Measurements from ENCODE around the gene MACROD2.
"Not testable (repeated sequence)": the region's sequence is repeated elsewhere in the genome, so short reads cannot be mapped to it uniquely, and the experiment has no call there.

MACROD2 gene

DNA sequence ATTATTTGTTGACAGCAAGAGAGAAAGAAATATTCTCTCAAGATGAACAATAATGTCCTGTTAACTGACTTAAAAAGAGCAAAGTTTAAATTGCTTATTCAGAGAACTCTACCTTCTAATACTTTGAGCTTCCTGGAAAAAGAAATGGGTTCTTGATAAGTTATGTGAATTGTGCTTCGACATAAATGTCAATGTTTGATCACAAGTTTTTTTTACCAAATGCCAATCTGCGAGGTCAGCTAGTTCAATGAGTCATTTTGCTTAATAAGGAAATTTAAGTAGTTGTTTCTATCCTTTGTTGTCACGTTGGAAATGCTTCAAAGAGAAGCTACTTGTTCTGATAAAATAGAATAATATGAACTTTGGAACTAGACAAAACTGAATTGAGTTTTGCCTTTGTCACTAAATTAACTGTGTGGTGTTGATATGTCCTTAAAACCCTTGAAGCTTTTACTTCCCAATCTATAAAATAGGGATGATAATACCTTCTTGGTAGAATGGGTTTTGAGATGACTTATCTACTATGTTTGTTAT lies 984.2 kb downstream of the MACROD2 start:
- no peak for DNase-seq

DNA sequence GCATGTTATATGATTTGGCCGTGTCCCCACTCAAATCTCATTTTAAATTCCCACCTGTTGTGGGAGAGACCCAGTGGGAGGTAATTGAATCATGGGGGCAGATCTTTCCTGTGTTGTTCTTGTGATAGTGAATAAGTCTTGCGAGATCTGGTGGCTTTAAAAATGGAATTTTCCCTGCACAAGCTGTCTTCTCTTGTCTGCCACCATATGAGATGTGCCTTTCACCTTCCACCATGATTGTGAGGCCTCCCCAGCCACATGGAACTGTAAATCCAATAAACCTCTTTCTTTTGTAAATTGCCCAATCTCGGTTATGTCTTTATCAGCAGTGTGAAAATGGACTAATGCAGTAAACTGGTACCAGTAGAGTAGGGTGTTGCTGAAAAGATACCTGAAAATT lies 986.2 kb downstream of the MACROD2 start:
- DNase-seq, result not testable (repeated sequence)

DNA sequence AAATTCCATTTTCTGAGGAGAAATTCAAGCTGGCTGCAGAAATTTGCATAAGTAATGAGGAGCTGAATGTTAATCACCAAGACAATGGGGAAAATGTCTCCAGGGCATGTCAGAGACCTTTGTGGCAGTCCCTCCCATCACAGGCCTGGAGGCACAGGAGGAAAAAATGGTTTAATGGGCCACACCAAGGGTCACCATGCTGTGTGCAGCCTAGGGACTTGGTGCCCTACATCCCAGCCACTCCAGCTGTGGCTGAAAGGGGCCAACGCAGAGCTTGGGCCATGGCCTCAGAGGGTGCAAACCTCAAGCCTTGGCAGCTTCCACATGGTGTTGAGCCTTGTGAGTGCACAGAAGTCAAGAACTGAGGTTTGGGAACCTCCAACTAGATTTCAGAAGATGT lies 987.0 kb downstream of the MACROD2 start:
- DNase-seq, result not testable (repeated sequence)

DNA sequence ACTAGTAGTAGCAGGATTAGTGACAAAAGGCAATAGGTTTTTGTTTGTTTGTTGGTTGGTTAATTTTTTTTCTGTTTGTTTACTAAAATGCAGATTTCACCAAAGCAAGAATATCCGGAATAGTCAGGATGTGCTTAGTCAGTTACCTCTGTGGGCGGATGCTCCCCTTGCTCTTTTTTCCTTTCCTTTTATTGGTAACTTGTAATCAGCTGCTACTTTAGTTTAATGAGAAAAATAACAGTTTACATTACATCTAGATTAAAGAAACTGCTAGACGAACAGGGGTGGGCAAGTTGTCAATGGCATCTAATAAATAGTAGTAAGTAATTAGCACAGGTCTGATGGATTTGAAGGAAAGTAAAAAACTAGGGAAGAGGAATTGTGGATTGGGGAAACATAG lies 989.0 kb downstream of the MACROD2 start:
- no peak for DNase-seq

DNA sequence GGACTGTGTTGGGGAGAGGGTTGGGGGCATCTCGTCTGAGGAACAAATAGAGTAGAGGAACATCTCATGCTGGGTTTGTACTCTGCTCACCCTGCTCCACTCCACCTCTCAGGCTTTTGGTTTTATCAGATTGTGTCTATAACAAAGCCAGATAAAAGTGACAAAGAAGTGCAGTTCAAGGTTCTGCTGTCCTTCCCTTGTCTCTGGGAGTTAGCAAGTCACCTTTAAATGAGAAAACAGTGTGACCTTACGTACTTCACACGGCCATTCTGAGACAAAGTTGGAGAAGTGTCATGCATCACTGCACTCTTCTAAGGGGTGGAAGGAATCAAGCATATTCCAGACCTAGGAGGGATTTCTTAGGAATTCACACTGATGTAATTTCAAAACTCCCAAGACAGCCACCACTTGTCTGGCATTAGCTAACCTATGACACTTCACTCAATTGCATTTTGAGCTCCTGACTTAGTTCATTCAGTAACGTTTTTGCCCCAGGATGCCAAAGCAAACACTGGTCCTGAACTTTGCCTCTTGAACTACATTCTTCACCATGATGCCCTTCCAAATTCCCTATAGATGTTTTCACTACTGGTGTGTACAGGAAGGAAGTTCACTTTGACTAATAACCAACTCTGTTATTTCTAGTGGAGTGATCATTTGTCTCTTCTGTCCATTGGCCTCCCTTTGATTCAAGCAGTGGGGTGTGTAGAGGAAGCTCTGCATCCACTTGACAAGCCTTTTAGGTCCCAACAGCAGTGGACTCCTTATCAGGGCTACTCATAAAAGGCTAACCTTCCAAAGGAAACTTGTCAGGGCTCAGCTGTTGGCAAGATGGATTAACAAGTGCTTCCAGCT lies 989.7 kb downstream of the MACROD2 start:
- DNase-seq, result no peak

DNA sequence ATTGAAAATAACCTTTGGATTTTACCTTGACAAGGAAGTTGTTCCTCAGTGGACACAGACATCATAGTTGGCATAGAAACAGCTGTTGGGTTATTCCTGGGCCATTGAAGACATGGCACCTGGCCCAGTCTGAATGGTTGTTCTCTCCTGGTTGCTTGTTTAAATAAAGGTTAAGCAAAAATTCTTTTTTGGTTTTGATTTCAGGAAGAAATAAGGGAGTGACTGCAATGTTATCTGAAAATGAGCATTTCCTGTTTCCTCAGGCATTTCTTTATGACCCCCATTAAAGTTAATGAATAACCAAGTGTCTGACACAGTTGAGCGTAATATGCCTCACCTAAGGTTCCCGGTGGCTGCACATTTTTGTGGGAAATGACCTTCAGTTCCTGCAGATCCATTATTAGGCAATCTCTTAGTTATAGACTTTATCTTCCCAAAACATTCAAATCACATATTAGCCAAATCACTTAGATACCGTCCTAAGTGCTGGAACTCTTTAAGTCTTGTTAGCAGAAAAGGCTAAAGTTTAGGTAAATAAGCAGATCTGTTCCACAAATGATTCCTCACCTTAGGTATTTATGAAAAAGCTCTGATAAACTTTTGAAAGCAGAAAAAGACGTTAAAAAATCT lies 990.8 kb downstream of the MACROD2 start:
- no peak for DNase-seq

DNA sequence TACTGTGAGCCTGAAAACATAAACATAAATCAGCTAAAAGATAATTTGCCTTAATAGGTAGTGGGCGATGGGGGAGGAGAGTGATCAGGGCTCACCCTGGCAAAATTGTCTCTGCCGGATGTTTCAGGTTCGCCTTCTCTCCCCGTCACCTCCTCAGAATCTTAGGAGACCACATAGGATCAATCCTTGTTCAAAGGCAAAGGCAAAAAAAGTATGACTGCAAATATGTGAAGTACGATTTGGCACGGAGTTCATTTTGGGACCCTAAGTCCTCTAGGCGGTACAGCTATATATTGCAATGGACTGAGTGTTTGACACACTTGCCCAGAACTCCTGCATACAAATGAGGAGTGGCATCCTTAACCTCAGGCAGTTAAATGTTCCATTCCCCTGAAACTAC lies 991.3 kb downstream of the MACROD2 start:
- DNase-seq, result no peak

DNA sequence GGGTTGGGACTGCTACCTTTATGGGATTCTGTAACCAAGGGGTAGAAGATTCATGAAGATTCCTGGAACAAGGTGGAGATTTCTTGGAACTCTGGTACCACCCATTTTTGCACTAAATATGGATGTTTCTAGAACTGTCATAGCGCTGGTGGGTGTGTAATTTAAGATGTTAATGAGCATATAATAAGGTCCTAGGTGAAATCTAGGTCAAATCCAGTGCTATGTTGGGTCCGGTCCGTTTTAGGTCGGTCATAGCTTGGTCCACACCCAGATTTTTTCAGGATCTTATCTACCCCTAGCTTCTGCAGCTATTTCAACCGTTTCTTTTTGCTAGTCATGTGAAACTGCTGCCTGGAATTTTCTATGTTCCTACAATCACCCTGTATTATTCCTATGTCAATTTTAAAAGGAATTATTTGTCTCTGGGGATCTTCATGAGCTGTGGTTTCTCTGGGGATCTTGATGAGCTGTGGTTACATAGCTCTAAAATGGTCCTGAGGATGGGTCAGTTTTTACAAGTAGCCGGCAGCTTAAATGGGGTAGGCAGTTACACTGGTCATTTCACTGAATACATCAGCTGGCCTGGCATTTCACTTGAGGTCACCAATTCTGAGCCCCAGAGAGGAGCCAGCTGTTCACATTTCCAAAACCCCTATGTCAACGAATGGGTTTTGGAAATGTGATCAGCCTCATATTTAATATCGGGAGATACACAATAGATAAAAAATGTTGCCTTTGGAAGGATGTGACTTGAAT lies 994.4 kb downstream of the MACROD2 start:
- DNase-seq, result no peak

DNA sequence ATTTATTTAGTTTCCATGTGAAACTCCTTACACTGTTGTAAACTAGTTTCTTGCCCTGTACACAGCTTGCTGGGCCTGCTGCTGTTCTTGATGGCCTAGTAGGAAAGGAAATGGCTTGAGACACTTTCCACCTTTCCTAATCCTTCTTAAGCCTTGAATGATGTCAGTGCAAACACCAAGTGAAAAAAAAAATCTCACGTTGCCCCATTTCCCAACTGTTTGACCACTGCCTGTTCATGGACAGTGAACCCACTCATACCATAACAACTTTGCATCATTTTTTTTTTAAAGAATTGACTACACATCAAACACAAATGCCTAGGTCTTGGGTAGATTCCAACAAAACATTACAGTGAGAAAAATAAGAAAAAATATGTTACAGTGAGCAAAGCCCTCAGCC lies 995.7 kb downstream of the MACROD2 start:
- DNase-seq, result no peak

DNA sequence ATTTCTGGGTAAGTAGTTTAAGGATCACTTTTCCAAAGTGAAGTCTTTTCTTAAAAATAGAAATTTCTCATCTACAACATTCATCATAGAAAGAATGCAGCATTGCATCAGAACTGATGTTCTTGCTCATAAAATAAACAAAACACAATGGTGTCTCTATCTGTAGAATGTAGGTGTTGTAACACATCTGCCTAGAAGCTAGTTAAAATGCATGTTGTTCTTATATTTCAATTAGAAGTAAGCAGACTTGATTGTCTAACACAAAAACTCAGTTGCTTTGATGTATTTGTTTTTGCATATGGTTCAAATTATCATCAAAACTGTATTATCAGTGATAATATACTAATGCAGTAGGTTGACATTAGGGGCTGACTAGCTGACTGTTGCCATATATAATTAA lies 996.8 kb downstream of the MACROD2 start:
- DNase-seq, result no peak

DNA sequence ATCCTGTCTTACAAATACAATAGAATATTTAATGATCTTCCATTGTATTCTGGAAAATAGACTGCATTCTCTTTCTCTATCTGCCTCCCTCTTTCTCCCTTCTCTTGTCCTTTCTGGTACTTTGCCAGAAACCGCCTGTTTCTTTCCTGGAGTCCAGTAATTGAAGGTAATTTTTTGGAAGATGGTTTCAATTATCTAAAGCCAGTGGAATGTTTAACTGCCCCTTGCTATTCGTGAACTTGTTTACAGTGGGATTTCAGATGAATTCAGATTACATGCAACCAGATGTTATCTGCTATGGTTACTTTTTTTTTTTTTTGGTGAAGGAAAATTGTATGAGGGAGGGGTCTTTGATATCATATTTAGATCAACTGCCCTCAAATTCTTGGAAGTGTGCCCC lies 997.6 kb downstream of the MACROD2 start:
- DNase-seq, result peak; percentile 28

DNA sequence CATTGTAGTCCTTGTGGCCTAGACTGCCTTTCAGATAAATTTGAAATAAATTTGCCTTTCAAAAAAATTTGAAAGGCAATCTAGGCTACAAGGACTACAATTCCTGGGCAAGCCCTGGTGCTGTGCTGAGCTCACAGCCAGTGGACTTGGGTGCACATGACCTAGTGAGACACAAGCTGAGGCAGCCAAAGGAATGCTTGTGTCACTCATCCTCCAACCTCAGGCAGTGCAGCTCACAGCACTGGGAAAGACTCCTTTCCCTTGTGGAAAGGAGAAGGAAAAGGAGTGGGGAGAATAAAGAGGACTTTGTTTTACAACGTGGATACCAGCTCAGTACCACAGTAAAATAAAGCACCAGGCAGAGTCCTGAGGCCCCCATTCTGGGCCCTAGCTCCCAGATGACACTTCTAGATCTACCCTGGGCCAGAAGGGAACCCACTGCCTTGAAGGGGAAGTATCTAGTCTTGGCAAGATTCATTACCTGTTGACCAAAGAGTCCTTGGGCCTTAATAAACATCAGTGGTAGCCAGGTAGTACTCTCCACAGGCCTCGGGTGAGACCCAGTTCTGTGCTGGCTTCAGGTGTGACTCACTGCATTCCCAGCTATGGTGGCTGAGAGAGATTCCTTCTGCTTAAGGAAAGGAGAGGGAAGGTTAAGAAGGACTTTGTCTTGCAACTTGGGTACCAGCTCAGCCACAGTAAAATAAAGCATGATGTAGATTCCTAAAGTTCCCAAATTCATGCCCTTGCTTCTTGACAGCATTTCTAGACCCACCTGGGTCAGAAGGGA lies 1001.8 kb downstream of the MACROD2 start:
- no peak for DNase-seq

DNA sequence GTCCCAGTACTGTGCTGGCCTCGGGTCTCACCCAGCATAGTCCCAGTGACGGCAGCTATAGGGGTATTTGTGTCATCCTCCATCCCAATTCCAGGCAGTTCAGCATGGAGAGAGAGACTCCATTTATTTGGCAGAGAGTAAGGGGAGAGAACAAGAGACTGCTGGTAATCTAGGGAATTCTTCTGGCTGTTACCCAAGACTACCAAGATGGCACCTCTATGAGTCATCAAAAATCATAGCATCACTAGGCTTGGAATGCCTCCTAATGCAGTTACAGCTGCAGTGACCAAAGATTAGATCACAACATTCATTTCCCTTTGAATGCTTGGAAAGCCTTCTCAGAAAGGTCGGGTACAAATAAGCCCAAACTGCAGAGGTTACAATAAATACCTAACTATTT lies 1002.5 kb downstream of the MACROD2 start:
- DNase-seq, result no peak

DNA sequence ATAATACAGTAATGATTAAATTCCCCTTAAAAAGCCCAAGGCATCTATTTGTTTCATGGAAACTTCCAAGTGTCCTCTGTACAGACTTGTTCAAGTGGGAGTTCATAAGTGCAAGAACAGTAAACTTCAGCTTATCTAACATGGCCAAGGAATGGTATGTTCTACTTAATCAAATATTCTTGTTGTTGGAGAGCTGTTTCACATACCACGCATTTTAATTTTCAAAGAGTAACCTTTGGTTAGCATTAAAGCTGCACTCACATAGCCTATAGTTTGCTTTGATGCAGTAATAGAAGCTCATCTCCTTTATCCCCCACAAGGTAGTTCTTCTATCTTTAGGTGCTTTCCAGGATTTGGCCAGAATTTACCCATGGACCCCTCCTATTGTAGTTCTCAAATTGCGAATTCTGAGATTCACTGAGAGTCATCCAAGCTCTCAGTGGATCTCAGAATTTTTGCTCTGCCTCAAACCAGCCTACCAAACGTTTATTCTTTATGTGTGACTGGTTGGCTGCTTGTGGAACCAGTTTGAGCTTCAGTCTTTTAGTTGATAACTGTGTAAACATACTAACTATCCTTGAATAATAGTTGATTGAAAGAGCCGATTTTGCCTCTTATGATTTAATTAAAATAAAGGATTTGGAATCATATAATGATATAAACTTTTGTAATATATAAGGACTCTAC lies 1010.1 kb downstream of the MACROD2 start:
- no peak for DNase-seq

DNA sequence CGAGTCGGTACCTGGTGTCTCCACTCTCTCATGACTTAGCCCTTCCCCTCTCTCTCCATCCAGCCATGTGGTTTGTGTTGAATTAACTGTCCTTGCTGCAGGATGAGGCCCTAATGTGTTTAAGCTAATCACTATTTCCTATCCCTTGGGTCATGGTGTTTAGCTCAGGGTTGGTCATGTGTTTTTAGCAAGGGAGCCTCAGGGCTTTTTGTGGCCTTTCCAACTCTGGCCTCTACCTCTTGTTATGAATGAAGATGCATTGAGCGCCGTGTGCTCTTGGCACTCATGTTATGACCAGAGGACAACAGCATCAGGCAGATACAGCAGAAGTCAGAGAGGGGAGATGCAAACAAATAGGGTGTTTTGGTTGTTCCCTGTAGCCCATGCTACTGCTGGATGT lies 1016.3 kb downstream of the MACROD2 start:
- peak; percentile 57 for DNase-seq

DNA sequence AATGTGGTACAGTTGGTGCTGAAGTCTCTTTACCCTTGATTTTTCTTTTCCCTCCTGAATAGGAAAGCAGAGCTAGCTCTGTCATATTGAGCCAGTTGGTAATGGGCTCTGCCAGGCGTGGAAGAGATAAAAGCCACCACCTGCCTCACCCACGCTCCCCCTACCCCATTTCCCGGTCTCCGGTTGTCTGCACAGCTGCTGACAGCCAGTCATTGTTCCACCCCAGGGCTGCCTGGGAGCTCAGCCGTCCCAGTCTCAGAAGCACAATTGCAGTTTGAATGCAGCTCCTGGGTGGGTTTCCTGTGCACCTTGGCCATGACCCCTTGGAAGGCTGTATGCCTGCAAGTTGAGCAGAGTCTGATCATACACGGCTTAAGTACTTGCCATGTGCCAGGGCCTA lies 1017.2 kb downstream of the MACROD2 start:
- DNase-seq, result peak; percentile 96

DNA sequence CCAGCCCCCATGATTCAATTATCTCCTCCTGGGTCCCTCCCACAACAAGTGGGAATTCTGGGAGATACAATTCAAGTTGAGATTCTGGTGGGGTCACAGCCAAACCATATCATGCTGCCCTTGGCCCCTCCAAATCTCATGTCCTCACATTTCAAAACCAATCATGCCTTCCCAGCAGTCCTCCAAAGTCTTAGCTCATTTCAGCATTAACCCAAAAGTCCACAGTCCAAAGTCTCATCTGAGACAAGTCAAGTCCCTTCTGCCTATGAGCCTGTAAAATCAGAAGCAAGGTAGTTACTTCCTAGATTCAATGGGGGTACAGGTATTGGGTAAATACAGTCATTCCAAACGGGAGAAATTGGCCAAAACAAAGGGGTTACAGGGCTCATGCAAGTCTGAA lies 1021.6 kb downstream of the MACROD2 start:
- DNase-seq, result not testable (repeated sequence)

DNA sequence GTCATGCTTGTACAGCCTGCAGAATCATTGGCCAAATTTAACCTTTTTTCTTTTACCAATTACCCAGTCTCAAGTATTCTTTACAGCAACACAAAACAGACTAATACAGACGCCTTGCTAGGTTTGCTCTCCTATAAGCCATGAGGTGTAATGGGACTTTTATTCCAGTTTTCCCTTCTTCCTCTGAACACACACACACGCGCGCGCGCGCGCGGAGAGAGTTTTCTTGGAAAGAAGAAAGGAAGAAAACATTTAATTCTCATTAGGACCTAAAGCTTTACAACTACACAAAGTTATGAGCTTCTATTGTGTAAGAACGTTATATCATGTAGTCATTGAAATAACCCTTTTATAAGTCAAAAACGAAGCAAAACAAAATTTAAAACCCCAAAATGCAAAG lies 1023.6 kb downstream of the MACROD2 start:
- DNase-seq, result no peak

DNA sequence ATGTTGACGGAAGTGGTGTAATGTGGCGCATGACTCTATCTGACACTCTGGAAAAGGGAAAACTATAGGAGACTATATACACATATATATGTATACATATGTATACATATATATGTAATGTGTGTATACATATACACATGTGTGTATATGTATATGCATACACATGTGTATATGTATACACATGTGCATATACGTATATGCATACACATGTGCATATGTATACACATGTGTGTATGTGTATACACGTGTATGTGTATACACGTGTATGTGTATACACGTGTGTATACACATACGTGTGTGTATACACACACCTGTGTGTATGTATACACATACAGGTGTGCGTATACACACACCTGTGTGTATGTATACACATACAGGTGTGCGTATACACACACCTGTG lies 1025.5 kb downstream of the MACROD2 start:
- no peak for DNase-seq

DNA sequence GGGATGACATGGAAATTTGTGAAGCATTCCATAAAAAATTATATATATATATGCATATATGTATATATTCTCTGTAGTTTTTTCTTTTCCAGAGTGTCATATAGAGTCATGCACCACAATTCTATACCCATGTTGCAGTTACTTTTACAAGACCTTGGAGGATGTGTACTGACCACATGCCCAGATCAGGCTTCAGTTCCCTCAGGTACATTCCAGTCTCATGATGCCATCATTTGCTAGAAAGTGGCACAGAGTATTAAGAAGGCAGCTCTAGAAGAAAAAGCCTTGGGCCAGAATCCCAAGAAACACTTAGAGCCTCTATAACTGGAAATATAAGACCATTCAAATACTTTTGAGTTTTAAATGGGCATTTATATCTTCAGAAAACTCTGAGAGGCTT lies 1027.6 kb downstream of the MACROD2 start:
- DNase-seq, result no peak

DNA sequence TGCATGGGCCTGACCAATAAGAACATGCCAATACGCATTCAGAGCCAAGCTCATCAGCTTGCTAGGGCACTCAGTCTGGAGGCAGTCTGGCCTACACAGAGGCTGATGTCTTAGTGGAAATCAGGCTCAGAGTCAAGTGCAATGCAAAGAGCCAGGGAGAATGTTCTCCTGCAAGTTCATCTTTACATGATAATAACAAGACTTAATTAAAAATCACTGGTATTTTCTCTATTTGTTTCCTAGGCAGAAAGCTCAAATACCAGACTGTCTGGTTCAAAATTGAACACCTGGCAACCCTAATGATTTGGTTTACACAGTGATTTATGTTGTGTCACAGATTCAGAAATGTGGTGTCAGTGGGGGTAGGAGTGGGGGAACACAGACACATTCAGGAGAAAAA lies 1031.4 kb downstream of the MACROD2 start:
- peak; percentile 23 for DNase-seq

DNA sequence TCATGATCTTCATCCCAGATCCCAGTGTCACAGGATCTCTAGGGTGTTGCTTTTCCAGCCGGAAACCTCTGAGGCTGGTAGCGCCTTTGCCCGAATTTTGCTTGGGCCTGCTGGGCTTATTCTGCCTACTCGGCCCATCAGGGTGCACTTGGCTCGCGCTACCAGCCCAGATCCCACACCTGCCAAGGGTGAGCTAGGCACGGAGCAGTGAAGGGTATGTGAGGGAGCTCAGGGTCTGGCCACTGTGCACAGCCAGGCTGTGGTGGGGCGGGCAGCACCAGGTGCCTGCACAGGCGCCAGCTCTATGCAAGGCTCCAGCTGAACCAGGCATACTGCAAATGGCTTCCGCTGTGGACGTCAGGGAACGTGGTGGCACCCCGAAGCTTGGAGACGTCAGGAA lies 1035.5 kb downstream of the MACROD2 start:
- no peak for DNase-seq
